ENCODE measurements around the gene MRPL20. TPM values are rescaled to one million over a fixed set of nuclear protein-coding genes. Genes with fewer than 3 reads are reported as not detected.

MRPL20 gene
- total and polyA plus RNA-seq, 9 of the 15 experiments (the other 6 are each of a cell fraction or from before 2014, with no cell fraction given): 180 to 671 (median 229) TPM

DNA sequence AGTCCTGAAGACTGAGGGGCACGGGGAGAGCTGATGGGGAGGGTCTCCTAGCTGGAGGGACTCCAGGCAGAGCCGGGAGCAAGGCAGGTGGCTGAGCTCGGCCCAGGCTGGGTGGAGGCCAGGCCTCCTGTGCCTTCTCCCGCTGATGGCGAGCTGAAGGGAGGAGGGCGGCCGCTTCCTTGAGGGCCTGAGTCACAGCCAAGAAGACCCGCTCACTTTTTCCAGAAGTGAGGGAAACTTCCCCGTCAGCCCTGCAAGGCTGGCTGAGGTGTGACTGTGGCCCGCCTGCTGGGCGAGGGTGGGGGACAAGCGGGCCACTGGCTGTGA, 26.7 kb upstream of the MRPL20 start:
- Histone ChIP-seq H3K9me3 (replicated peaks; ENCODE audit: control insufficient read depth, insufficient read depth, low read depth, low read length) (no peaks in the 10 kb centered on the region), H3K36me3 (ENCODE audit: control insufficient read depth, insufficient read depth, low read length) (no peaks in the 10 kb centered on the region), H3K27ac (ENCODE audit: extremely low read depth, low read depth, low read length) (peak overlapping the region; percentile 57), H3K4me3 (no peak overlapping the region), H3K9me1 (ENCODE audit: control insufficient read depth, insufficient read depth, low read length) (no peaks in the 10 kb centered on the region), H3K4me2 (ENCODE audit: insufficient read depth, low read length) (peak overlapping the region; percentile 55), H4K20me1 (replicated peaks; ENCODE audit: control insufficient read depth, insufficient read depth, low read length) (no peaks in the 10 kb centered on the region), H3K4me1 (replicated peaks in 1 of 2; ENCODE audit: control insufficient read depth in 2 of 2, insufficient read depth in 2 of 2, low read length in 2 of 2) (peaks cover 45 to 91% of the 10 kb centered on the region in 2 experiments), H3K9ac (ENCODE audit: insufficient read depth in 1 of 2, low read depth in 2 of 2, low read length in 2 of 2) (peak overlapping the region; percentile 34 to 90; a peak in 3 of 4 replicates), H3K27me3 (ENCODE audit: control insufficient read depth in 2 of 2, insufficient read depth in 2 of 2, low read length in 2 of 2) (no peaks in the 10 kb centered on the region), H2AFZ (ENCODE audit: low read depth, low read length) (peak overlapping the region; percentile 60), H3K79me2 (ENCODE audit: control insufficient read depth, insufficient read depth, low read length) (no peaks in the 10 kb centered on the region; the same call in 2 of the 3 replicates)
- in situ Hi-C loops (cut with MboI) (no loop called here), intact Hi-C loops (cut with micrococcal nuclease) (no loop called here)
- BruUV-seq (replicated peaks): no TSS peak
- ChIA-PET POLR2A (interaction anchor here (0.6 to 1.0 kb wide), 4 partner anchors 10 to 58 kb away, joined by 3 to 5 read pairs (median 3); partner anchors contain the start of gene AURKAIP1), CTCF (ENCODE audit: low intra/inter-chr PET ratio) (no interaction called here)
- WGBS (ENCODE audit: insufficient coverage, low coverage, missing lambda C conversion rate): 43% methylated on average over 12 of the region's 12 CpGs
- FAIRE-seq (peak; percentile 65), DNase-seq (ENCODE audit: extremely low read depth in 1 of 4, low spot score in 3 of 4) (peak in 1 of 4 experiments; percentile 66), ATAC-seq (peak; percentile 7)
- TF ChIP-seq FOXA3 (CRISPR knock-in tag; conservative IDR thresholded peaks at IDR 0.05 in 1 of 2, IDR thresholded peaks at IDR 0.05 in 1 of 2): peak in 1 of 2 experiments; percentile 51; a peak in 2 of 4 replicates
- TF ChIP-seq ZBTB7A (IDR thresholded peaks at IDR 0.05; ENCODE audit: borderline replicate concordance, control insufficient read depth, low read depth, low read length): 0 out of 2 replicates have a peak, but pooled peaks have one; percentile 42
- TF ChIP-seq JUND (IDR thresholded peaks at IDR 0.05; ENCODE audit: borderline replicate concordance, low read depth, low read length): 0 out of 2 replicates have a peak, but pooled peaks have one; percentile 37
- TF ChIP-seq JUND (tag; IDR thresholded peaks at IDR 0.05; ENCODE audit: borderline replicate concordance, low read depth, low read length): no peak
- TF ChIP-seq, protein P1, sequence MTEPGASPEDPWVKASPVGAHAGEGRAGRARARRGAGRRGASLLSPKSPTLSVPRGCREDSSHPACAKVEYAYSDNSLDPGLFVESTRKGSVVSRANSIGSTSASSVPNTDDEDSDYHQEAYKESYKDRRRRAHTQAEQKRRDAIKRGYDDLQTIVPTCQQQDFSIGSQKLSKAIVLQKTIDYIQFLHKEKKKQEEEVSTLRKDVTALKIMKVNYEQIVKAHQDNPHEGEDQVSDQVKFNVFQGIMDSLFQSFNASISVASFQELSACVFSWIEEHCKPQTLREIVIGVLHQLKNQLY (CRISPR knock-in tag; conservative IDR thresholded peaks at IDR 0.05): 0 out of 4 replicates have a peak, but pooled peaks of 1 of the 2 experiments have one; percentile 4
- TF ChIP-seq ZNF124 (CRISPR knock-in tag; IDR thresholded peaks at IDR 0.05): no peak
- TF ChIP-seq, protein P2, sequence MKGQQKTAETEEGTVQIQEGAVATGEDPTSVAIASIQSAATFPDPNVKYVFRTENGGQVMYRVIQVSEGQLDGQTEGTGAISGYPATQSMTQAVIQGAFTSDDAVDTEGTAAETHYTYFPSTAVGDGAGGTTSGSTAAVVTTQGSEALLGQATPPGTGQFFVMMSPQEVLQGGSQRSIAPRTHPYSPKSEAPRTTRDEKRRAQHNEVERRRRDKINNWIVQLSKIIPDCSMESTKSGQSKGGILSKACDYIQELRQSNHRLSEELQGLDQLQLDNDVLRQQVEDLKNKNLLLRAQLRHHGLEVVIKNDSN (CRISPR knock-in tag; IDR thresholded peaks at IDR 0.05): 0 out of 2 replicates have a peak, but pooled peaks have one; percentile 11
- no peak for TF ChIP-seq EP300 (IDR thresholded peaks at IDR 0.05; ENCODE audit: low read length)
- TF ChIP-seq, protein P3, sequence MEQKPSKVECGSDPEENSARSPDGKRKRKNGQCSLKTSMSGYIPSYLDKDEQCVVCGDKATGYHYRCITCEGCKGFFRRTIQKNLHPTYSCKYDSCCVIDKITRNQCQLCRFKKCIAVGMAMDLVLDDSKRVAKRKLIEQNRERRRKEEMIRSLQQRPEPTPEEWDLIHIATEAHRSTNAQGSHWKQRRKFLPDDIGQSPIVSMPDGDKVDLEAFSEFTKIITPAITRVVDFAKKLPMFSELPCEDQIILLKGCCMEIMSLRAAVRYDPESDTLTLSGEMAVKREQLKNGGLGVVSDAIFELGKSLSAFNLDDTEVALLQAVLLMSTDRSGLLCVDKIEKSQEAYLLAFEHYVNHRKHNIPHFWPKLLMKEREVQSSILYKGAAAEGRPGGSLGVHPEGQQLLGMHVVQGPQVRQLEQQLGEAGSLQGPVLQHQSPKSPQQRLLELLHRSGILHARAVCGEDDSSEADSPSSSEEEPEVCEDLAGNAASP (IDR thresholded peaks at IDR 0.05): no peak
- TF ChIP-seq, protein P4, sequence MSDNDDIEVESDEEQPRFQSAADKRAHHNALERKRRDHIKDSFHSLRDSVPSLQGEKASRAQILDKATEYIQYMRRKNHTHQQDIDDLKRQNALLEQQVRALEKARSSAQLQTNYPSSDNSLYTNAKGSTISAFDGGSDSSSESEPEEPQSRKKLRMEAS (CRISPR knock-in tag; IDR thresholded peaks at IDR 0.05): peak; percentile 50
- TF ChIP-seq ZFX (CRISPR knock-in tag; IDR thresholded peaks at IDR 0.05): peak; percentile 44; the same call in 1 of the 2 replicates
- TF ChIP-seq TEAD1 (CRISPR knock-in tag; IDR thresholded peaks at IDR 0.05): peak in 1 of 2 experiments; percentile 47; a peak in 1 of 4 replicates
- peak; percentile 62; the same call in 1 of the 2 replicates for TF ChIP-seq FOSL1 (tag; conservative IDR thresholded peaks at IDR 0.05)
- TF ChIP-seq GABPB1 (CRISPR knock-in tag; IDR thresholded peaks at IDR 0.05): peak; percentile 30; the same call in 1 of the 2 replicates
